Activated T-helper 1 cell treated with anti-CD3 and anti-CD28 coated beads, Interleukin-12 subunit alpha, Interleukin-12 subunit beta, Interleukin-2, Interleukin-4 antibody, amounts not matched to agents 30 ng/mL and 10 ng/mL and 1 ng/mL, durations not matched to agents 14 hours and 24 hours and 36 hours (primary cell): ENCODE measurements around the gene MFSD8. TPM values are rescaled to one million over a fixed set of nuclear protein-coding genes. Genes with fewer than 3 reads are reported as not detected.
A peak's percentile ranks its signal among the peaks of the same experiment; 100 is the strongest.
"Not testable (repeated sequence)": the region's sequence is repeated elsewhere in the genome, so short reads cannot be mapped to it uniquely, and the experiment has no call there.

Experiments used
- DNase-seq: peaks from one replicate; pipeline ENCODE4 v3.0.0; 2021; ENCODE audit warnings: low spot score
- H3K27ac Mint-ChIP-seq: one replicate; pipeline ENCODE4 v1.8.0; 2021; ENCODE audit warnings: mild to moderate bottlenecking, mixed read lengths
- H3K27me3 Mint-ChIP-seq: one replicate; pipeline ENCODE4 v1.8.0; 2022; ENCODE audit warnings: mild to moderate bottlenecking, moderate library complexity, mixed read lengths; ENCODE audit not compliant: insufficient read depth
- H3K36me3 Mint-ChIP-seq: one replicate; pipeline ENCODE4 v1.8.0; 2021; ENCODE audit warnings: low read depth, mixed read lengths
- H3K4me1 Mint-ChIP-seq: one replicate; pipeline ENCODE4 v1.8.0; 2021; ENCODE audit warnings: low read depth, mixed read lengths
- H3K4me3 Mint-ChIP-seq: one replicate; pipeline ENCODE4 v1.8.0; 2021; ENCODE audit warnings: mild to moderate bottlenecking, moderate library complexity, mixed read lengths
- H3K9me3 Mint-ChIP-seq: one replicate; pipeline ENCODE4 v1.8.0; 2021; ENCODE audit warnings: mixed read lengths
- intact Hi-C: fragments of 100-400 bp; cut with micrococcal nuclease; formaldehyde crosslinking; loops from one replicate; pipeline ENCODE4 v1.15.1; 2024
- total RNA-seq: library from RNA; stranded (reverse); gene quantifications from 2 replicates; pipeline ENCODE4 v1.2.3, GENCODE V29; 2022

MFSD8 gene
- total RNA-seq, 1 donor from 2014 or later = 18.7 TPM

GRCh38 chr4:127922226-127922625 lies 42.7 kb downstream of the MFSD8 start:
- DNase-seq = no peak
- Mint-ChIP-seq H3K27ac (no peak overlapping the region), H3K36me3 (peaks cover 32% of the 10 kb centered on the region), H3K27me3 (no peaks in the 10 kb centered on the region), H3K4me3 (no peak overlapping the region), H3K9me3 (peaks cover 3% of the 10 kb centered on the region), H3K4me1 (no peaks in the 10 kb centered on the region)
- intact Hi-C loops = no loop called here

GRCh38 chr4:127920521-127920920 lies 44.5 kb downstream of the MFSD8 start:
- Mint-ChIP-seq H3K4me3 (no peak overlapping the region), H3K27me3 (no peaks in the 10 kb centered on the region), H3K36me3 (peaks cover 27% of the 10 kb centered on the region), H3K27ac (no peak overlapping the region), H3K4me1 (no peaks in the 10 kb centered on the region), H3K9me3 (no peaks in the 10 kb centered on the region)
- intact Hi-C loops = no loop called here
- no peak for DNase-seq

- intact Hi-C loops = no loop called here
- Mint-ChIP-seq H3K36me3 (peaks cover 14% of the 10 kb centered on the region), H3K9me3 (no peaks in the 10 kb centered on the region)
Observed at GRCh38 chr4:127917151-127917550, 47.8 kb downstream of the MFSD8 start.

DNA sequence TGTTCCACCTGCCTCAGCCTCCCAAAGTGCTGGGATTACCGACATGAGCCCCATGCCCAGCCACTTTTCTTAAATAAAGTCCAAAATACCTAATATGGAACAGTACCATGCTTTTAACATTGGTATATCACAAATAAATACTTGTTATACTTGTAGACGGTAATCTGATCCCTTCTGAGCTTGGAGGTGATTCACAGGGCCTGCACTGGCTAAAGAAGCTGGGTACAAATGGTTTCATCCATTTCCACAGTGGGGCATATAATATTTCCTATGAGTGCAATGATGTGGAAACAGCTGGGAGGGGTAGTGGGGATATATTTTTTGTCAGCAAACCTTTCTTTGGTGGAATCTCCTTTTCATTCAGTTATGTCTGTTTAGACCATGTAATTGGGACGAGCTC lies 48.5 kb downstream of the MFSD8 start:
- H3K27me3 Mint-ChIP-seq = no peaks in the 10 kb centered on the region
- no peaks in the 10 kb centered on the region for H3K4me1 Mint-ChIP-seq
- no peak overlapping the region for H3K27ac Mint-ChIP-seq
- peaks cover 14% of the 10 kb centered on the region for H3K36me3 Mint-ChIP-seq
- DNase-seq = no peak
- no peak overlapping the region for H3K4me3 Mint-ChIP-seq
- intact Hi-C loops = no loop called here
- H3K9me3 Mint-ChIP-seq = no peaks in the 10 kb centered on the region

More at GRCh38 chr4:127917151-127917550, 47.8 kb downstream of the MFSD8 start:
- no peak overlapping the region for H3K27ac Mint-ChIP-seq
- H3K4me3 Mint-ChIP-seq = no peak overlapping the region
- H3K27me3 Mint-ChIP-seq = no peaks in the 10 kb centered on the region
- DNase-seq = no peak
- H3K4me1 Mint-ChIP-seq = no peaks in the 10 kb centered on the region

GRCh38 chr4:127905029-127905428 lies 59.9 kb downstream of the MFSD8 start:
- H3K36me3 Mint-ChIP-seq = peaks cover 16% of the 10 kb centered on the region
- peaks cover 2% of the 10 kb centered on the region for H3K27me3 Mint-ChIP-seq
- intact Hi-C loops = no loop called here
- no peaks in the 10 kb centered on the region for H3K4me1 Mint-ChIP-seq
- DNase-seq = no peak
- H3K27ac Mint-ChIP-seq = no peak overlapping the region
- H3K9me3 Mint-ChIP-seq = no peaks in the 10 kb centered on the region
- H3K4me3 Mint-ChIP-seq = no peak overlapping the region

DNA sequence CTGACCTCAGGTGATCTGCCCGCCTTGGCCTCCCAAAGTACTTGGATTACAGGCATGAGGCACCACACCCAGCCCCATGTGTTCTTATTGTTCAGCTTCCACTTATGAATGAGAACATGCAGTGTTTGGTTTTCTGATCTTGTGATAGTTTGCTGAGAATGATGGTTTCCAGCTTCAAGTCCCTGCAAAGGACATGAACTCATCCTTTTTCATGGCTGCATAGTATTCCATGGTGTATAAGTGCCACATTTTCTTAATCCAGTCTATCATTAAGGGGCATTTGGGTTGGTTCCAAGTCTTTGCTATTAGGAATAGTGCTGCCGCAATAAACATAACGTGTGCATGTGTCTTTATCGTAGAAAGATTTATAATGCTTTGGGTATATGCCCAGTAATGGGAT lies 65.3 kb downstream of the MFSD8 start:
- H3K27me3 Mint-ChIP-seq, H3K27ac Mint-ChIP-seq, intact Hi-C loops, DNase-seq, H3K4me1 Mint-ChIP-seq, H3K9me3 Mint-ChIP-seq, H3K4me3 Mint-ChIP-seq: not testable (repeated sequence)
- peaks cover 40% of the 10 kb centered on the region for H3K36me3 Mint-ChIP-seq

DNA sequence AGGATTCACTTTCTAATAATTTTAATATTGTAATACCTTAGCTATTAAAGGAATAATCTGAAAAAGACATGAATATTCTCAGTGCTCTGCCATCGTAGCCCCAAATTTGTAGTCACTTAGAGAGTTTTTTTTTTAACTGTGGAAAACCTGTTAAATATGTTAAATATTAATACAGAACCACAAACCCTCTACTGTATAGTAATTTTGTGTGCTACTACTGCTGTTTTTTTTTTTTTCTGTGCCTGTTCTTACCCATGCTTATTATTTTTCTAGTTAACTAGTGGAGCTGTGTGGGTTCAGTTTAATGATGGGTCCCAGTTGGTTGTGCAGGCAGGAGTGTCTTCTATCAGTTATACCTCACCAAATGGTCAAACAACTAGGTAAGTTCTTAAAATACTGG lies 68.4 kb downstream of the MFSD8 start:
- DNase-seq = no peak
- no peak overlapping the region for H3K4me3 Mint-ChIP-seq
- intact Hi-C loops = no loop called here
- H3K4me1 Mint-ChIP-seq = peaks cover 4% of the 10 kb centered on the region
- no peaks in the 10 kb centered on the region for H3K9me3 Mint-ChIP-seq
- no peaks in the 10 kb centered on the region for H3K27me3 Mint-ChIP-seq
- H3K36me3 Mint-ChIP-seq = peaks cover 43% of the 10 kb centered on the region
- H3K27ac Mint-ChIP-seq = no peak overlapping the region

DNA sequence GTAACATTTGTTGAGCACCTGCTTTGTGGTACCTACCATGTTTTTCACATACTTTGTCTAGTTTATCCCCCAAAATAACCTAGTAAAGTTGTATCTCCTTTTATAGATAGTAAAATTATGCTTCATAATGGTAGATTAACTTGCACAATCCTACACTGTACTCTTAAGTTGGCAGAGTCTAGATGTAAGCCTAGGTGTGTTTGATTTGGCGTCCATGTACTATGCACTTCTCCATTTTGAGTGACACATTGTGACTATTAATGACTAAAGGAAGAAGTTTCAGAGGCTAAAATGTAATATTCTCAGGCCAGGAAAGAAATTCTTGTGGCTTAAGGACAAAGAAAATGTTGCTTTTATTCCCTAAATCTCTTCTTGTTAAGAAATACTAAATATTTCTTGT lies 68.9 kb downstream of the MFSD8 start:
- DNase-seq = no peak
- no peak overlapping the region for H3K27ac Mint-ChIP-seq
- no peak overlapping the region for H3K4me3 Mint-ChIP-seq
- no peaks in the 10 kb centered on the region for H3K27me3 Mint-ChIP-seq
- no peaks in the 10 kb centered on the region for H3K9me3 Mint-ChIP-seq
- peaks cover 41% of the 10 kb centered on the region for H3K36me3 Mint-ChIP-seq
- peaks cover 4% of the 10 kb centered on the region for H3K4me1 Mint-ChIP-seq
- intact Hi-C loops = no loop called here

GRCh38 chr4:127889903-127890302 lies 75.1 kb downstream of the MFSD8 start:
- no peak for DNase-seq
- no peak overlapping the region for H3K27ac Mint-ChIP-seq

GRCh38 chr4:127888559-127888958 lies 76.4 kb downstream of the MFSD8 start:
- H3K4me3 Mint-ChIP-seq = no peak overlapping the region
- no peaks in the 10 kb centered on the region for H3K9me3 Mint-ChIP-seq
- H3K36me3 Mint-ChIP-seq = peaks cover 27% of the 10 kb centered on the region
- no peak for DNase-seq
- H3K27me3 Mint-ChIP-seq = no peaks in the 10 kb centered on the region
- H3K4me1 Mint-ChIP-seq = peaks cover 37% of the 10 kb centered on the region
- intact Hi-C loops = no loop called here
- no peak overlapping the region for H3K27ac Mint-ChIP-seq

More at GRCh38 chr4:127889903-127890302, 75.1 kb downstream of the MFSD8 start:
- Mint-ChIP-seq H3K4me3 (no peak overlapping the region), H3K9me3 (no peaks in the 10 kb centered on the region), H3K27me3 (no peaks in the 10 kb centered on the region), H3K36me3 (peaks cover 34% of the 10 kb centered on the region), H3K4me1 (peaks cover 39% of the 10 kb centered on the region)
- intact Hi-C loops = no loop called here

- Mint-ChIP-seq H3K9me3 (no peaks in the 10 kb centered on the region), H3K36me3 (peaks cover 14% of the 10 kb centered on the region), H3K27me3 (no peaks in the 10 kb centered on the region), H3K4me1 (peaks cover 36% of the 10 kb centered on the region), H3K27ac (peak overlapping the region; percentile 91), H3K4me3 (peak overlapping the region; percentile 91)
- DNase-seq = no peak
- intact Hi-C loops = loop anchor here (2.0 kb wide), 2 partner anchors 929 to 1211 kb away; partner anchors contain the start of gene SCLT1
Observed at GRCh38 chr4:127881563-127881864, 83.5 kb downstream of the MFSD8 start.

- intact Hi-C loops = loop anchor here (1.0 to 2.0 kb wide), 6 partner anchors 84 to 1212 kb away; partner anchors contain the start of genes ABHD18, HSPA4L, LARP1B and MFSD8
- Mint-ChIP-seq H3K4me1 (peaks cover 31% of the 10 kb centered on the region), H3K36me3 (peaks cover 10% of the 10 kb centered on the region)
Observed at GRCh38 chr4:127880763-127881562, 84.0 kb downstream of the MFSD8 start, which contains the start of gene PLK4. PLK4 (plus strand) TSS chr4:127880893; CDS start chr4:127881135, 242 bp downstream.

GRCh38 chr4:127875791-127876190 lies 89.2 kb downstream of the MFSD8 start:
- no peak overlapping the region for H3K27ac Mint-ChIP-seq
- H3K4me1 Mint-ChIP-seq = peaks cover 16% of the 10 kb centered on the region
- H3K4me3 Mint-ChIP-seq = no peak overlapping the region
- peaks cover 9% of the 10 kb centered on the region for H3K36me3 Mint-ChIP-seq
- H3K27me3 Mint-ChIP-seq = no peaks in the 10 kb centered on the region
- intact Hi-C loops = no loop called here
- no peak for DNase-seq
- no peaks in the 10 kb centered on the region for H3K9me3 Mint-ChIP-seq

More at GRCh38 chr4:127880763-127881562, 84.0 kb downstream of the MFSD8 start, which contains the start of gene PLK4:
- Mint-ChIP-seq H3K27me3 (no peaks in the 10 kb centered on the region), H3K4me3 (peak within 1 kb of the TSS; percentile 91), H3K27ac (peak within 1 kb of the TSS; percentile 91), H3K9me3 (no peaks in the 10 kb centered on the region)
- peak; percentile 96 for DNase-seq
